Measurements from ENCODE around the gene NRXN2.

GRCh38 chr11:64692764-64693331 is 30.1 kb downstream of the NRXN2 start:
- TF ChIP-seq EP300 (IDR thresholded peaks at IDR 0.05) (no peak), CTCF (IDR thresholded peaks at IDR 0.05) (no peak)
